Measurements from ENCODE around the gene PLD6.

Gene PLD6

DNA sequence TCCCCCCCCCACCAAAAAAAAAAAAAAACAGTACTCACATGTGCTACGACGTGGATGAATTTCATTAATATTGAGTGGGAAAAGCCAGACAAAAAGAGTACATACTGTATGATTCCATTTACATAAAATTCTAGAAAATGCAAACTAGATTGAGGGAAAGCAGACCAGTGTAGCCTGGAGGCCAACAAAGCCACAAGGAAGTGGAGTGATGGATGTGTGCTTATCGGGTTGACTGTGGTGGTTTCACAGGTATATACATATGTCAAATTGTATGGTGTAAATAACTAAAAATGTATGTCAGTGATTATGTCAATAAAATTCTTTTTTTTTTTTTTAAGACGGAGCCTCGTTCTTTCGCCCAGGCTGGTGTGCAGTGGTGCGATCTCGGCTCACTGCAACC, 1.9 kb upstream of the PLD6 start:
- Histone ChIP-seq H4K20me1 (ENCODE audit: insufficient read depth, low read length, poor library complexity, severe bottlenecking) (peaks cover 22% of the 10 kb centered on the region), H3K9ac (ENCODE audit: low read depth, low read length, poor library complexity, severe bottlenecking) (no peak overlapping the region), H2AFZ (ENCODE audit: low read length) (no peak overlapping the region), H3K27me3 (ENCODE audit: insufficient read depth, low read length, poor library complexity, severe bottlenecking) (no peaks in the 10 kb centered on the region), H3K79me2 (ENCODE audit: insufficient read depth, low read length) (peaks cover 26% of the 10 kb centered on the region; the same call in 1 of the 2 replicates), H3F3A (ENCODE audit: low read depth) (peaks cover 13% of the 10 kb centered on the region), H3K4me3 (ENCODE audit: low read length, poor library complexity, severe bottlenecking) (no peak overlapping the region), H3K4me1 (ENCODE audit: insufficient read depth, low read length, poor library complexity, severe bottlenecking) (peaks cover 26% of the 10 kb centered on the region), H3K9me2 (replicated peaks; ENCODE audit: low read depth, low read length) (no peaks in the 10 kb centered on the region), H3K4me2 (ENCODE audit: low read depth, low read length, poor library complexity, severe bottlenecking) (no peak overlapping the region), H3K36me3 (ENCODE audit: insufficient read depth, low read length) (peaks cover 3% of the 10 kb centered on the region; the same call in 1 of the 2 replicates), H3K9me3 (ENCODE audit: insufficient read depth, low read depth, low read length) (no peaks in the 10 kb centered on the region)
- no peak for TF ChIP-seq EZH2phosphoT487 (IDR thresholded peaks at IDR 0.05; ENCODE audit: borderline replicate concordance)
- TF ChIP-seq CTCF (conservative IDR thresholded peaks at IDR 0.05; ENCODE audit: low read length) = no peak

- TF ChIP-seq EZH2phosphoT487 (IDR thresholded peaks at IDR 0.05; ENCODE audit: borderline replicate concordance) (no peak), CTCF (conservative IDR thresholded peaks at IDR 0.05; ENCODE audit: low read length) (no peak)
- Histone ChIP-seq H3K4me1 (ENCODE audit: insufficient read depth, low read length, poor library complexity, severe bottlenecking) (peaks cover 26% of the 10 kb centered on the region), H3K4me3 (ENCODE audit: low read length, poor library complexity, severe bottlenecking) (no peak overlapping the region), H3K4me2 (ENCODE audit: low read depth, low read length, poor library complexity, severe bottlenecking) (no peak overlapping the region), H2AFZ (ENCODE audit: low read length) (no peak overlapping the region), H3K9me2 (replicated peaks; ENCODE audit: low read depth, low read length) (no peaks in the 10 kb centered on the region), H3F3A (ENCODE audit: low read depth) (peaks cover 13% of the 10 kb centered on the region), H4K20me1 (ENCODE audit: insufficient read depth, low read length, poor library complexity, severe bottlenecking) (peaks cover 28% of the 10 kb centered on the region), H3K27me3 (ENCODE audit: insufficient read depth, low read length, poor library complexity, severe bottlenecking) (no peaks in the 10 kb centered on the region), H3K36me3 (ENCODE audit: insufficient read depth, low read length) (peaks cover 6% of the 10 kb centered on the region; the same call in 1 of the 2 replicates), H3K9me3 (ENCODE audit: insufficient read depth, low read depth, low read length) (no peaks in the 10 kb centered on the region), H3K79me2 (ENCODE audit: insufficient read depth, low read length) (peaks cover 31% of the 10 kb centered on the region; the same call in 1 of the 2 replicates), H3K9ac (ENCODE audit: low read depth, low read length, poor library complexity, severe bottlenecking) (no peak overlapping the region)
Measured at GRCh38 chr17:17206913-17207335, 791 bp upstream of the PLD6 start.

DNA sequence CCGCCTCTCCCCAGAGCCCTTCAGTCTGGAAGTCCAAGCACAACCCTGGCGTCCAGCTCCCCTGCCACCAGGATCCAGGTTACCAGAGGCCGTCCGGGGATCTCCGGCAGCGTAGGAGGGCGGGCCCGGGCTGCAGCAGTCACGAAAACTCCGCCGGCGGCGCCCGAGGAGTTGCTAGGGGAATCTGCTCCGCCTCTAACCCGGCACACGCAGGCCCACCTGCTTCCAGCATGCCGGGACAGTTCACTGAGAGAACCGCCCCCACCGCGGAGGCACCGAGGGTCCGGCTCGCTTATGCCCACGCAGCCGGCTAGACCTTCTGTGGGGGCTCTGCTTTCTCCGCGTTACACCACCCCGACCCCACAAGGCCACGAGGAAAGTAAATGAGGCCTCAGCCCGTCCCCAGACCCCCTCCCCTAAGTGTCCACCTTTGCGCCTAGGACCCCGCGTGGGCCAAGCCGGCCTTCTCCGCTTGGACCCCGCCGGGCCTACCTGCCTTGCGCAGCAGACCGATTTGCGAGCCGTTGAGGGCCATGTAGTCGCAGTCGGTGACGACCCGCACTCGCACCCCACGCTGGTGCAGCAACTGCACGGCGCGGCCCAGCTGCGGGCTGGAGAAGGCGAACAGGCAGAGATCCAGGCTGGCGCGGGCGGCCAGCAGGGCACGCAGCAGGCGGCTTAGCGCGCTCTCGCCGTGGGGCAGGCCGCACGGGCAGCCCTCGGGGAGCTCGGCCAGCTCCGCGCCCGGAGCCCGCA, 587 bp downstream of the PLD6 start:
- Histone ChIP-seq H3K4me3 (ENCODE audit: low read length, poor library complexity, severe bottlenecking) (peak overlapping the region; percentile 92), H3K36me3 (ENCODE audit: insufficient read depth, low read length) (peaks cover 6% of the 10 kb centered on the region; the same call in 1 of the 2 replicates), H3F3A (ENCODE audit: low read depth) (peaks cover 13% of the 10 kb centered on the region), H3K4me2 (ENCODE audit: low read depth, low read length, poor library complexity, severe bottlenecking) (peak overlapping the region; percentile 88), H3K9me2 (replicated peaks; ENCODE audit: low read depth, low read length) (no peaks in the 10 kb centered on the region), H2AFZ (ENCODE audit: low read length) (peak overlapping the region; percentile 87), H3K27me3 (ENCODE audit: insufficient read depth, low read length, poor library complexity, severe bottlenecking) (no peaks in the 10 kb centered on the region), H4K20me1 (ENCODE audit: insufficient read depth, low read length, poor library complexity, severe bottlenecking) (peaks cover 28% of the 10 kb centered on the region), H3K4me1 (ENCODE audit: insufficient read depth, low read length, poor library complexity, severe bottlenecking) (peaks cover 26% of the 10 kb centered on the region), H3K9ac (ENCODE audit: low read depth, low read length, poor library complexity, severe bottlenecking) (peak overlapping the region; percentile 87), H3K79me2 (ENCODE audit: insufficient read depth, low read length) (peaks cover 31% of the 10 kb centered on the region; the same call in 1 of the 2 replicates), H3K9me3 (ENCODE audit: insufficient read depth, low read depth, low read length) (no peaks in the 10 kb centered on the region)
- TF ChIP-seq CTCF (conservative IDR thresholded peaks at IDR 0.05; ENCODE audit: low read length) (no peak), EZH2phosphoT487 (IDR thresholded peaks at IDR 0.05; ENCODE audit: borderline replicate concordance) (no peak)

Measured in Loucy (cell line).